SK-N-SH (cell line): ENCODE results near the gene CDC42SE2. TPM values are rescaled to one million over a fixed set of nuclear protein-coding genes. Genes with fewer than 3 reads are reported as not detected.

Experiments
- CTCF ChIA-PET: fragments of 300-600, 350-600 bp; formaldehyde crosslinking; extraction: SDS; loops from one replicate; lab custom pipeline; 2021; lab: Yijun Ruan, JAX
- POLR2A ChIA-PET: fragments of 350-600 bp; sonication (Branson Sonifier 250); formaldehyde crosslinking; extraction: SDS; loops from one replicate; lab custom pipeline; 2020; ENCODE audit warnings: antibody characterized with exemption, inconsistent platforms; lab: Yijun Ruan, JAX
- DNase-seq: peaks from one replicate; pipeline ENCODE4 v3.0.0; 2012
- H2AFZ ChIP-seq: fragments of 200-600 bp; sonication (generic); 2 replicates; pipeline ENCODE4 v1.8.1; 2016; ENCODE audit warnings: antibody characterized with exemption, mild to moderate bottlenecking, low read depth
- H3F3A ChIP-seq: fragments of 200-600 bp; sonication (generic); replicated peaks from 2 replicates; pipeline ENCODE3; 2016; ENCODE audit warnings: antibody characterized with exemption, mild to moderate bottlenecking; ENCODE audit not compliant: insufficient read depth
- H3K27ac ChIP-seq, 2 experiments: fragments of 200-500 bp in 1 of 2; fragments of 200-600 bp in 1 of 2; sonication (Bioruptor generic) in 1 of 2; sonication (generic), shearing (Covaris generic) in 1 of 2; 2 replicates each; pipeline versions ENCODE4 v1.5.1 to v1.6.1; 2014 to 2016; ENCODE audit warnings: low read depth in 2 of 2, inconsistent platforms in 1 of 2, low read length in 1 of 2, mild to moderate bottlenecking in 1 of 2, mixed read lengths in 1 of 2
- H3K27me3 ChIP-seq: fragments of 200-600 bp; sonication (generic), shearing (Covaris generic); 2 replicates; pipeline ENCODE4 v1.6.1; 2016; ENCODE audit warnings: mixed run types; ENCODE audit not compliant: insufficient read depth
- H3K36me3 ChIP-seq, 2 experiments: fragments of 200-500 bp in 1 of 2; fragments of 200-600 bp in 1 of 2; sonication (Bioruptor generic) in 1 of 2; sonication (generic) in 1 of 2; replicated peaks in 1 of 2; 2 replicates each; pipeline versions ENCODE3 to v1.5.1; 2014 to 2016; ENCODE audit warnings: low read length in 1 of 2, mild to moderate bottlenecking in 1 of 2; ENCODE audit not compliant: insufficient read depth in 2 of 2, control insufficient read depth in 1 of 2
- H3K4me1 ChIP-seq, 2 experiments: fragments of 200-500 bp in 1 of 2; fragments of 200-600 bp in 1 of 2; sonication (Bioruptor generic) in 1 of 2; sonication (generic), shearing (Covaris generic) in 1 of 2; 2 replicates each; pipeline versions ENCODE4 v1.5.1 to v1.6.1; 2014 to 2016; ENCODE audit warnings: low read depth in 1 of 2, low read length in 1 of 2, mixed run types in 1 of 2; ENCODE audit not compliant: insufficient read depth in 2 of 2, control insufficient read depth in 1 of 2
- H3K4me2 ChIP-seq: fragments of 200-600 bp; sonication (generic), shearing (Covaris generic); 2 replicates; pipeline ENCODE4 v1.6.1; 2017; ENCODE audit warnings: mixed run types
- H3K4me3 ChIP-seq, 2 experiments: fragments of 200-500 bp in 1 of 2; fragments of 200-600 bp in 1 of 2; sonication (Bioruptor generic) in 1 of 2; sonication (generic), shearing (Covaris generic) in 1 of 2; 2 replicates each; pipeline versions ENCODE4 v1.5.1 to v1.8.1; 2014 to 2016; ENCODE audit warnings: low read depth in 2 of 2, inconsistent platforms in 1 of 2, low read length in 1 of 2, mild to moderate bottlenecking in 1 of 2, mixed read lengths in 1 of 2, moderate library complexity in 1 of 2
- H3K79me2 ChIP-seq: fragments of 200-600 bp; sonication (generic); 2 replicates; pipeline ENCODE4 v1.8.1; 2017; ENCODE audit warnings: mild to moderate bottlenecking; ENCODE audit not compliant: insufficient read depth
- H3K9ac ChIP-seq: fragments of 200-600 bp; sonication (generic); 2 replicates; pipeline ENCODE4 v1.6.1; 2017; ENCODE audit warnings: mixed run types
- H3K9me2 ChIP-seq: fragments of 200-600 bp; sonication (generic); 2 replicates; pipeline ENCODE4 v1.6.1; 2017; ENCODE audit warnings: mixed run types
- H3K9me3 ChIP-seq: fragments of 200-600 bp; sonication (generic); 2 replicates; pipeline ENCODE4 v1.6.1; 2017; ENCODE audit warnings: mixed run types, mild to moderate bottlenecking, moderate library complexity
- H4K20me1 ChIP-seq: fragments of 200-600 bp; sonication (generic); 2 replicates; pipeline ENCODE4 v1.6.1; 2017; ENCODE audit warnings: mild to moderate bottlenecking, mixed run types; ENCODE audit not compliant: insufficient read depth
- ELF1 ChIP-seq: IDR thresholded peaks from 2 replicates; pipeline ENCODE4 v1.4.0; 2012
- EZH2phosphoT487 ChIP-seq: fragments of 200-600 bp; sonication (generic); IDR thresholded peaks from 2 replicates; pipeline ENCODE4 v1.6.1; 2017; ENCODE audit warnings: low read depth, mixed run types, mild to moderate bottlenecking, antibody characterized with exemption, moderate library complexity, borderline replicate concordance
- FOXJ3 ChIP-seq: sonication (generic); formaldehyde crosslinking; IDR thresholded peaks from 2 replicates; pipeline ENCODE4 v1.5.1; 2020; ENCODE audit warnings: mild to moderate bottlenecking, missing genetic modification reagents
- FOXM1 ChIP-seq: IDR thresholded peaks from 2 replicates; pipeline ENCODE4 v1.4.0; 2012; ENCODE audit warnings: low read depth, mild to moderate bottlenecking
- GATA2 ChIP-seq: sonication (generic); formaldehyde crosslinking; IDR thresholded peaks from 2 replicates; pipeline ENCODE4 v1.5.0; 2020; ENCODE audit warnings: mild to moderate bottlenecking, missing genetic modification reagents
- JUND ChIP-seq: IDR thresholded peaks from 2 replicates; pipeline ENCODE4 v1.4.0; 2012
- MEF2A ChIP-seq: IDR thresholded peaks from 2 replicates; pipeline ENCODE4 v1.4.0; 2012; ENCODE audit warnings: low read depth, borderline replicate concordance
- MXI1 ChIP-seq: IDR thresholded peaks from 2 replicates; pipeline ENCODE4 v1.6.1; 2012; ENCODE audit warnings: mild to moderate bottlenecking, low read depth, low read length, improper control_type of control experiment
- POLR2AphosphoS5 ChIP-seq: IDR thresholded peaks from 2 replicates; pipeline ENCODE4 v1.6.1; 2012; ENCODE audit warnings: low read depth, low read length
- RAD21 ChIP-seq: IDR thresholded peaks from 2 replicates; pipeline ENCODE4 v1.6.1; 2012; ENCODE audit warnings: mild to moderate bottlenecking, low read length
- RCOR1 ChIP-seq: fragments of 150-350 bp; IDR thresholded peaks from 2 replicates; pipeline ENCODE4 v1.6.1; 2017; ENCODE audit warnings: antibody characterized with exemption, low read length
- RXRA ChIP-seq: IDR thresholded peaks from 2 replicates; pipeline ENCODE4 v1.4.0; 2012; ENCODE audit warnings: low read depth, mild to moderate bottlenecking, borderline replicate concordance
- SIN3A ChIP-seq: IDR thresholded peaks from 2 replicates; pipeline ENCODE4 v1.6.1; 2012; ENCODE audit warnings: low read depth, mild to moderate bottlenecking, low read length, moderate library complexity, borderline replicate concordance
- TAF1 ChIP-seq: IDR thresholded peaks from 2 replicates; pipeline ENCODE4 v1.6.1; 2012; ENCODE audit warnings: low read depth, mild to moderate bottlenecking, low read length, moderate library complexity, borderline replicate concordance
- TCF12 ChIP-seq: IDR thresholded peaks from 2 replicates; pipeline ENCODE4 v1.4.0; 2012
- YY1 ChIP-seq: IDR thresholded peaks from 2 replicates; pipeline ENCODE4 v1.4.0; 2012; ENCODE audit warnings: low read depth, mild to moderate bottlenecking
- WGBS: methylation state at CpG from one replicate; pipeline ENCODE4 v1.1.6; 2017; ENCODE audit warnings: low lambda C conversion rate; 5-methylcytosine and 5-hydroxymethylcytosine counted together
- polyA plus RNA-seq, 3 experiments: library from polyadenylated mRNA; depleted of rRNA; stranded (reverse); fragments of >200 nt; gene quantifications; 2 replicates each; pipeline ENCODE4 v1.2.3, GENCODE V29; 2012
- TF ChIP-seq, protein P1 (sequence below): IDR thresholded peaks from 2 replicates; pipeline ENCODE4 v1.4.0; 2012; ENCODE audit warnings: low read depth
- TF ChIP-seq, protein P2 (sequence below): IDR thresholded peaks from 2 replicates; pipeline ENCODE4 v1.4.0; 2012; ENCODE audit warnings: low read depth, borderline replicate concordance
- TF ChIP-seq, protein P3 (sequence below): IDR thresholded peaks from 2 replicates; pipeline ENCODE4 v1.4.0; 2012; ENCODE audit warnings: low read depth, borderline replicate concordance

The CDC42SE2 gene
- polyA plus RNA-seq, 1 of the 3 experiments (the other 2 are of a cell fraction) = 8.6 TPM

DNA sequence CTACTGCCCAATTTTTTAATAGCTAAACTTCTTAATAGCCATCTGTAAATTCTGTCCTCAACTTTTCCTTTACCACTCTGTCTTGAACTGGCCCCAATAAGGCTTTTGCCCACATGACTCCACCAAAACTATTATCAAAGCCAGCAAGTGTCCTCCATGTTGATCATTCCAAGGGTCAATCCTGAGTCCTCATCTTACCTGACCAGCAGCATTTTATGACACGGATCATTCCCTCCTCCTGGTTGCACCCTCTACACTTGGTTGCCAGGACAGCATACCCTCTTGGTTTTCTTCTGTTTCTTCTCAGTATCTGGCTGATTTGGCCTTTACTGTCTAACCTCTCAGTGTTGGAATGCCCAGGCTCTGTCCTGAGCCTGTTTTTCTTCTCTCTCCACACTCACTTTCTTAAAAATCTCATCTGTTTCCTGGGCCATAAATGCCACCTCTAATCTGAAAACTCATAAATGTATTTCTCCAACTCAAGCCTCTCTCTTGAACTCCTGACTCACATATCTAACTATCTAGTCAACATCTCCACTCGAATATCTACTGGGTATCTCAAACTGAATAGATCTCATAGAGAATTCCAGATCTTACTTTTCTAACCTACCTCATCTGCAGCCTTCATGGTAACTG is 40.0 kb upstream of the CDC42SE2 start (continued):
- no peak for TF ChIP-seq FOXM1

DNA sequence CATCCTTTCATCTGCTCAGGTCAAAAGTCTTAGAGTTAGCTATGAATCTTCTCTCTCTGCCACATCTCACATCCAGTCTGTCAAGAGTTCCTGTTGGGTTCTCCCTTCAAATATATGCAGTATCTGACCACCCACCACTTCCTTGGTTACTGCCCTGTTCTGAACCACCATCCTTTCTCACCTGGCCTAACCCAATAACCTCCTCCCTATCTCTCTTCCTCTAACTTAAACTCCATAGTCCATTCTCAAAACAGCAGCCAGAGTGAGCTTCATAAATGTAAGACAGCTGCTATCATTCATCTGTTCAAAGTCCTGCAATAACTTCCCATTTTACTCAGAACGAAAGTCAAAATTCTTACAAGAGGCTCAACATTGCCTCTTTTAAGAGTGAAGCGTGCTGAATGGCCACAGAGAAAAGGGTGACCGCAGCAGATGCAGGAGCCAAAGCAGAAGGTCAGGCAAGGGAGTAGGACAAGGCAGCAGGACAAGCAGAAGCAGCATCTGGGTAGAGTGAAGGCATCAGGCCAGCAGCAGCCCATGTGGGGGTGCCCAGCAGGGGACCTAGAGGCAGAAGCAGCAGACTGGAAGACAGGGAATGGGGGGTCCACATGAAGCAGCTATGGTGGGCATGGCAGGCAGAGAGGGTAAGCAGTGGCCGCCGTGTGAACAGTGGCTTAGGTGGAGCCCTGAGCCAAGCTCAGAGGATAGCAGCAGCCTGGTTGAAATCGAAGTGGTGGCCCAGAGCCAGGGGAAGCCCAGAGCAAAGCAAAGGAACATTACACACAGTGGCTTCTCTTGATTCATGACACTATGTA is 39.3 kb upstream of the CDC42SE2 start:
- no peak overlapping the region for H3K27ac ChIP-seq
- no peaks in the 10 kb centered on the region for H3K36me3 ChIP-seq
- 77% methylated on average over 6 of the region's 6 CpGs for WGBS

More for the DNA sequence above, 39.3 kb upstream of the CDC42SE2 start:
- CTCF ChIA-PET = interaction anchor here (0.7 kb wide), 1 partner anchor 10 kb away, joined by 3 read pairs; no protein-coding TSS in a partner anchor
- H3K4me2 ChIP-seq = no peak overlapping the region
- POLR2A ChIA-PET = no interaction called here
- TF ChIP-seq TAF1 (no peak), MXI1 (no peak), RXRA (no peak), ELF1 (no peak), EZH2phosphoT487 (no peak), SIN3A (no peak), GATA2 (no peak), TCF12 (no peak), FOXJ3 (CRISPR knock-in tag) (no peak), MEF2A (no peak), RAD21 (no peak), POLR2AphosphoS5 (no peak), FOXM1 (no peak), RCOR1 (no peak), YY1 (no peak), JUND (no peak)
- TF ChIP-seq, protein P1, sequence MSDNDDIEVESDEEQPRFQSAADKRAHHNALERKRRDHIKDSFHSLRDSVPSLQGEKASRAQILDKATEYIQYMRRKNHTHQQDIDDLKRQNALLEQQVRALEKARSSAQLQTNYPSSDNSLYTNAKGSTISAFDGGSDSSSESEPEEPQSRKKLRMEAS = no peak
- TF ChIP-seq, protein P2, sequence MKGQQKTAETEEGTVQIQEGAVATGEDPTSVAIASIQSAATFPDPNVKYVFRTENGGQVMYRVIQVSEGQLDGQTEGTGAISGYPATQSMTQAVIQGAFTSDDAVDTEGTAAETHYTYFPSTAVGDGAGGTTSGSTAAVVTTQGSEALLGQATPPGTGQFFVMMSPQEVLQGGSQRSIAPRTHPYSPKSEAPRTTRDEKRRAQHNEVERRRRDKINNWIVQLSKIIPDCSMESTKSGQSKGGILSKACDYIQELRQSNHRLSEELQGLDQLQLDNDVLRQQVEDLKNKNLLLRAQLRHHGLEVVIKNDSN = no peak
- TF ChIP-seq, protein P3, sequence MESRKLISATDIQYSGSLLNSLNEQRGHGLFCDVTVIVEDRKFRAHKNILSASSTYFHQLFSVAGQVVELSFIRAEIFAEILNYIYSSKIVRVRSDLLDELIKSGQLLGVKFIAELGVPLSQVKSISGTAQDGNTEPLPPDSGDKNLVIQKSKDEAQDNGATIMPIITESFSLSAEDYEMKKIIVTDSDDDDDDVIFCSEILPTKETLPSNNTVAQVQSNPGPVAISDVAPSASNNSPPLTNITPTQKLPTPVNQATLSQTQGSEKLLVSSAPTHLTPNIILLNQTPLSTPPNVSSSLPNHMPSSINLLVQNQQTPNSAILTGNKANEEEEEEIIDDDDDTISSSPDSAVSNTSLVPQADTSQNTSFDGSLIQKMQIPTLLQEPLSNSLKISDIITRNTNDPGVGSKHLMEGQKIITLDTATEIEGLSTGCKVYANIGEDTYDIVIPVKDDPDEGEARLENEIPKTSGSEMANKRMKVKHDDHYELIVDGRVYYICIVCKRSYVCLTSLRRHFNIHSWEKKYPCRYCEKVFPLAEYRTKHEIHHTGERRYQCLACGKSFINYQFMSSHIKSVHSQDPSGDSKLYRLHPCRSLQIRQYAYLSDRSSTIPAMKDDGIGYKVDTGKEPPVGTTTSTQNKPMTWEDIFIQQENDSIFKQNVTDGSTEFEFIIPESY = no peak
- H4K20me1 ChIP-seq = no peaks in the 10 kb centered on the region
- H2AFZ ChIP-seq = no peak overlapping the region
- peaks cover 0 to 9% of the 10 kb centered on the region in 2 experiments; a peak in 2 of 4 replicates for H3K4me1 ChIP-seq
- H3K27me3 ChIP-seq = no peaks in the 10 kb centered on the region
- H3K9ac ChIP-seq = no peak overlapping the region
- no peaks in the 10 kb centered on the region for H3K79me2 ChIP-seq
- peaks cover 4% of the 10 kb centered on the region for H3F3A ChIP-seq
- no peaks in the 10 kb centered on the region for H3K9me2 ChIP-seq
- DNase-seq = no peak
- no peak overlapping the region for H3K4me3 ChIP-seq
- no peaks in the 10 kb centered on the region for H3K9me3 ChIP-seq
